HepG2 (cell line): ENCODE measurements around the gene CCNG1. TPM values are rescaled to one million over a fixed set of nuclear protein-coding genes. Genes with fewer than 3 reads are reported as not detected.

ENCODE experiments used
- DNMT3B ChIP-seq: conservative IDR thresholded peaks from 2 replicates; pipeline ENCODE4 v1.6.1; 2016; ENCODE audit warnings: missing biosample characterization, control low read depth
- FOXJ3 ChIP-seq: sonication (generic); formaldehyde crosslinking; IDR thresholded peaks from 2 replicates; pipeline ENCODE4 v1.4.0; 2020; ENCODE audit warnings: missing genetic modification reagents, mild to moderate bottlenecking, borderline replicate concordance
- MTERF4 ChIP-seq: sonication (generic); formaldehyde crosslinking; IDR thresholded peaks from 2 replicates; pipeline ENCODE4 v1.8.0; 2023; ENCODE audit warnings: mild to moderate bottlenecking, missing genetic modification reagents
- RAD21 ChIP-seq: fragments of 450-650 bp; formaldehyde crosslinking; IDR thresholded peaks from 2 replicates; pipeline ENCODE4 v1.5.0; 2020; ENCODE audit warnings: mild to moderate bottlenecking
- RBAK ChIP-seq: sonication (generic); formaldehyde crosslinking; IDR thresholded peaks from 2 replicates; pipeline ENCODE4 v1.5.1; 2020; ENCODE audit warnings: mild to moderate bottlenecking, missing genetic modification reagents
- RBM39 ChIP-seq: fragments of 200-400 bp; formaldehyde crosslinking; IDR thresholded peaks from one replicate; pipeline ENCODE4 v1.6.1; 2018; ENCODE audit warnings: antibody characterized with exemption, mild to moderate bottlenecking, low read depth, low read length; ENCODE audit not compliant: poor library complexity, severe bottlenecking
- REPIN1 ChIP-seq: sonication (generic); formaldehyde crosslinking; IDR thresholded peaks from 2 replicates; pipeline ENCODE4 v1.8.0; 2022; ENCODE audit warnings: missing genetic modification reagents, low read depth, mild to moderate bottlenecking, borderline replicate concordance
- TERF1 ChIP-seq: sonication (generic); formaldehyde crosslinking; IDR thresholded peaks from 2 replicates; pipeline ENCODE4 v1.8.0; 2022; ENCODE audit warnings: mild to moderate bottlenecking, missing genetic modification reagents, moderate library complexity
- ZBED4 ChIP-seq: sonication (generic); formaldehyde crosslinking; IDR thresholded peaks from 2 replicates; pipeline ENCODE4 v1.4.0; 2020; ENCODE audit warnings: missing genetic modification reagents, borderline replicate concordance
- ZGPAT ChIP-seq: IDR thresholded peaks from 2 replicates; pipeline ENCODE4 v1.6.1; 2016; ENCODE audit warnings: mild to moderate bottlenecking
- ZNF143 ChIP-seq: sonication (generic); formaldehyde crosslinking; IDR thresholded peaks from 2 replicates; pipeline ENCODE4 v1.4.0; 2020; ENCODE audit warnings: missing genetic modification reagents
- ZNF205 ChIP-seq: IDR thresholded peaks from 2 replicates; pipeline ENCODE4 v1.6.1; 2018; ENCODE audit warnings: missing biosample characterization, missing genetic modification reagents
- ZNF30 ChIP-seq: sonication (generic); formaldehyde crosslinking; IDR thresholded peaks from 2 replicates; pipeline ENCODE4 v1.5.0; 2020; ENCODE audit warnings: mild to moderate bottlenecking, missing genetic modification reagents
- ZNF574 ChIP-seq: sonication (generic); formaldehyde crosslinking; IDR thresholded peaks from 2 replicates; pipeline ENCODE4 v1.4.0; 2020; ENCODE audit warnings: missing genetic modification reagents
- ZNF710 ChIP-seq: sonication (generic); formaldehyde crosslinking; IDR thresholded peaks from 2 replicates; pipeline ENCODE4 v1.5.0; 2020; ENCODE audit warnings: mild to moderate bottlenecking, missing genetic modification reagents, borderline replicate concordance
- polyA plus RNA-seq, 8 experiments: library from polyadenylated mRNA; depleted of rRNA in 3 of 8; stranded (reverse) in 7 of 8; unstranded in 1 of 8; fragments of >200 nt; fragmentation: Illumina TruSeq in 4 of 8; extraction: Trizol in 4 of 8; gene quantifications; 2 replicates each; pipeline versions ENCODE4 v1.2.1 to v1.2.3, GENCODE V29; 2011 to 2016; ENCODE audit warnings: low read depth in 4 of 8, missing spikeins in 1 of 8, mixed read lengths in 1 of 8; ENCODE audit not compliant: insufficient read depth in 1 of 8
- total RNA-seq, 5 experiments: library from RNA; depleted of rRNA; stranded (reverse); fragments of >200 nt; fragmentation: Illumina TruSeq; extraction: Trizol; gene quantifications; 2 replicates each; pipeline ENCODE4 v1.2.3, GENCODE V29; 2016; ENCODE audit warnings: low read depth in 1 of 5

CCNG1 gene
- total and polyA plus RNA-seq, 2 of the 13 experiments (the other 11 are each of a cell fraction or from before 2014, with no cell fraction given): 181 to 353 TPM

- peak; percentile 84; the same call in 1 of the 2 replicates for TF ChIP-seq TERF1 (CRISPR knock-in tag)
- 0 out of 2 replicates have a peak, but pooled peaks have one; percentile 31 for TF ChIP-seq ZNF205 (CRISPR knock-in tag)
- no peak for TF ChIP-seq ZBED4 (CRISPR knock-in tag)
- TF ChIP-seq ZNF30 (CRISPR knock-in tag): no peak
- TF ChIP-seq ZGPAT (CRISPR knock-in tag): peak; percentile 79
- TF ChIP-seq ZNF143 (CRISPR knock-in tag): peak; percentile 38; the same call in 1 of the 2 replicates
- TF ChIP-seq RBAK (CRISPR knock-in tag): no peak
- peak; percentile 87 for TF ChIP-seq REPIN1 (CRISPR knock-in tag)
- no peak for TF ChIP-seq DNMT3B (CRISPR knock-in tag)
- TF ChIP-seq RAD21 (CRISPR knock-in tag): peak; percentile 59; the same call in 1 of the 2 replicates
- TF ChIP-seq MTERF4 (CRISPR knock-in tag): 0 out of 2 replicates have a peak, but pooled peaks have one; percentile 9
- peak; percentile 58 for TF ChIP-seq RBM39
- peak; percentile 93 for TF ChIP-seq ZNF574 (CRISPR knock-in tag)
- no peak; the same call in 1 of the 2 replicates for TF ChIP-seq ZNF710
- no peak; the same call in 1 of the 2 replicates for TF ChIP-seq FOXJ3 (CRISPR knock-in tag)
Observed at GRCh38 chr5:163459819-163460561, 22.6 kb downstream of the CCNG1 start, which contains the start of gene NUDCD2 (continued).
